Measurements from ENCODE around the gene CAPN11. TPM values are rescaled to one million over a fixed set of nuclear protein-coding genes. Genes with fewer than 3 reads are reported as not detected.

The CAPN11 gene
- total RNA-seq, 6 experiments from 2014 or later = 0.22 to 0.31 TPM; not detected in 4

GRCh38 chr6:44172731-44173500, 14.3 kb downstream of the CAPN11 start:
- TF ChIP-seq CTCF (IDR thresholded peaks at IDR 0.05) = peak; percentile 91 to 95 (median 94)
- no peak for TF ChIP-seq POLR2A (IDR thresholded peaks at IDR 0.05)
- peak; percentile 96 to 99 (median 98) for ATAC-seq
- WGBS (ENCODE audit: insufficient coverage, low coverage, low lambda C conversion rate, missing lambda C conversion rate) = 11% methylated on average over 7 of the region's 15 CpGs
- intact Hi-C loops (cut with DNase I) = loop anchor here (5.0 to 10.0 kb wide), 2 partner anchors 59 to 62 kb away; no protein-coding TSS in a partner anchor
- H3K4me3 ChIP-seq = no peak overlapping the region
- H3K36me3 ChIP-seq = no peaks in the 10 kb centered on the region
- H3K27ac ChIP-seq = no peak overlapping the region
- H3K27me3 ChIP-seq = no peaks in the 10 kb centered on the region
- DNase-seq = peak; percentile 86 to 91 (median 89)
- peaks cover 0 to 6% (median 0%) of the 10 kb centered on the region in 4 donors for H3K4me1 ChIP-seq
- H3K9me3 ChIP-seq = no peaks in the 10 kb centered on the region

DNA sequence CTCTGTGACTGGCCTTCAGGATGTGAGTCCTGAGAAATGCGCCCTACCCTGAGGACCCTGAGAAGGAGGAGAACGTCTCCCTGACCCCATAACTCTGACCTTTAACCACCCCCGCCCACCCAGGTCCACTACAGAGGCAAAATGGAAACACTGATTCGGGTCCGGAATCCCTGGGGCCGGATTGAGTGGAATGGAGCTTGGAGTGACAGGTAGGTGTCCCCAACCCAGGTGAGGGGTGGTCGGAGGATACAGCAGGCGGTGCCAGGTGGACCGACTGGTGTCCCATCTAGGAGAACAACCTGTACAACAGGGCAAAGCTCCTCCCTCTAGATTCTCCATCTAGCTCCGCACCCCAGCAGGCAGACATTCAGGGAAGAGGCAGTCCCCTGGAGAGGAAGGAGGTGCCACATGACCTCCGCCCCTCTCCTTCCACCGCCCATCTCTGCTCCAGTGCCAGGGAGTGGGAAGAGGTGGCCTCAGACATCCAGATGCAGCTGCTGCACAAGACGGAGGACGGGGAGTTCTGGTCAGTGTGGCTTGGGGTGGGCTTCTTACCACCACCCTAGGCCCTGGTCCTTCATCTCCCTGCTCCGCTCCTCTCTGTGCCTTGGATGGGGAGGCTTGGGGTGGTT, 17.6 kb downstream of the CAPN11 start:
- ATAC-seq (no peak), DNase-seq (no peak)
- 81% methylated on average over 10 of the region's 15 CpGs for WGBS (ENCODE audit: insufficient coverage, low coverage, low lambda C conversion rate, missing lambda C conversion rate)
- no peak overlapping the region for H3K4me3 ChIP-seq
- no peaks in the 10 kb centered on the region for H3K9me3 ChIP-seq
- no peak for TF ChIP-seq POLR2A (IDR thresholded peaks at IDR 0.05)
- TF ChIP-seq CTCF (IDR thresholded peaks at IDR 0.05) = no peak
- H3K4me1 ChIP-seq = peaks cover 0 to 6% (median 0%) of the 10 kb centered on the region in 4 donors
- no peaks in the 10 kb centered on the region for H3K36me3 ChIP-seq
- H3K27me3 ChIP-seq = no peaks in the 10 kb centered on the region
- intact Hi-C loops (cut with DNase I) = loop anchor here in 1 of 2 donors (10.0 kb wide), 1 partner anchor 59 kb away; no protein-coding TSS in a partner anchor
- no peak overlapping the region for H3K27ac ChIP-seq

DNA sequence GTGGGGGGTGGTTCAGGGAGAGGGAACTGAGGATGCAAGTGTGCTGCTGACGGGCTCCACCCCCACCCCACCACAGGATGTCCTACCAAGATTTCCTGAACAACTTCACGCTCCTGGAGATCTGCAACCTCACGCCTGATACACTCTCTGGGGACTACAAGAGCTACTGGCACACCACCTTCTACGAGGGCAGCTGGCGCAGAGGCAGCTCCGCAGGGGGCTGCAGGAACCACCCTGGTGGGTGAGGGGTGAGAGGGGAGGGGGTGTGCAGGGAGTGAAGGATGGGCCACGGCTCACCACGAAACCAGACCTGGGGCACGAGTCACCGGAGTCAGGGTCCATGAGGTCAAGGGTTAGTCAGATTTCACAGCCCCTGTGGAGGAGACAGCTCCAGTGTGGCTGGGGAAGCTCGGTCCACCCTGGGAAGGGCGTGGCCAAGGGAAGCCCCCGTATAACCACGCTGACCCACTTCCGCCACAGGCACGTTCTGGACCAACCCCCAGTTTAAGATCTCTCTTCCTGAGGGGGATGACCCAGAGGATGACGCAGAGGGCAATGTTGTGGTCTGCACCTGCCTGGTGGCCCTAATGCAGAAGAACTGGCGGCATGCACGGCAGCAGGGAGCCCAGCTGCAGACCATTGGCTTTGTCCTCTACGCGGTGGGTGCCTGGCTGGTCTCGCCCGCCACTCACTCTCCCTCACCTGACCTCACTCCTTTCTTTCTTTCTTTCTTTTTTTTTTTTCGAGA, 18.3 kb downstream of the CAPN11 start:
- no peaks in the 10 kb centered on the region for H3K27me3 ChIP-seq
- TF ChIP-seq POLR2A (IDR thresholded peaks at IDR 0.05) = no peak
- TF ChIP-seq CTCF (IDR thresholded peaks at IDR 0.05) = no peak
- H3K4me1 ChIP-seq = peaks cover 0 to 6% (median 0%) of the 10 kb centered on the region in 4 donors
- no peaks in the 10 kb centered on the region for H3K9me3 ChIP-seq
- no peak overlapping the region for H3K27ac ChIP-seq
- intact Hi-C loops (cut with DNase I) = loop anchor here in 1 of 2 donors (10.0 kb wide), 1 partner anchor 58 kb away; no protein-coding TSS in a partner anchor
- DNase-seq = no peak
- ATAC-seq = no peak
- 87% methylated on average over 8 of the region's 24 CpGs for WGBS (ENCODE audit: insufficient coverage, low coverage, low lambda C conversion rate, missing lambda C conversion rate)
- no peak overlapping the region for H3K4me3 ChIP-seq
- H3K36me3 ChIP-seq = no peaks in the 10 kb centered on the region

DNA sequence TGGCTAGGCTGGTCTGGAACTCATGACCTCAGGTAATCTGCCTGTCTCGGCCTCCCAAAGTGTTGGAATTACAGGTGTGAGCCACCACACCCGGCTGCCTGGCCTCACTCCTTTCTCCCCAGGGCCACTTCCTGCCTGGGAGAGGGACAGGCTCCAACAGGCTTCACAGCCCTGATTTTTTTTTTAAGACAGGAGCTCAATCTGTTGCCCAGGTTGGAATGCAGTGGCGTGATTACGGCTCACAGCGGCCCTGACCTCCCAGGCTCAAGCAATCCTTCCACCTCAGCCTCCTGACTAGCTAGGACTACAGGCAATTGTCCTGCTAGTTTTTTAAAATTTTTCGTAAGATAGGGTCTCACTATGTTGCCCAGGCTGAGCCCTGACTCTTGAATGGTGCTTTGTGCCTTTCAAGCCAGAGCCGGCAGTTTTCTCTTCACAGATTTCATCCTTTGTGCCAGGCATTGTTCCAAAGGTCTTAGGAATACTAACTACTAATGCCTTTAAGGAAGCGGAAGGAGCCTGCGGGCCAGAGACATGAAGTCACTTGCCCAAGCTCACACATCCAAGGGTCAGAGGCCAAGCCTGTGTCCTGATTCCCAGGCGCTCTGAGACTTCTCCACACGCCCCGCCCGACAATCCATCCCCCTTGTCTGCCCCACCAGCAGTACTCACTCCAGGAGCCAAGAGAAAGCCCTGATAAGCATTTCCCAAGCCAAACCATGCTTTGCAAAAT, 19.2 kb downstream of the CAPN11 start:
- Histone ChIP-seq H3K27ac (no peak overlapping the region), H3K27me3 (no peaks in the 10 kb centered on the region), H3K4me3 (no peak overlapping the region), H3K4me1 (peaks cover 0 to 1% (median 0%) of the 10 kb centered on the region in 4 donors), H3K36me3 (no peaks in the 10 kb centered on the region), H3K9me3 (no peaks in the 10 kb centered on the region)
- peak; percentile 61 to 66 (median 65) for DNase-seq
- 87% methylated on average over 12 of the region's 13 CpGs for WGBS (ENCODE audit: insufficient coverage, low coverage, low lambda C conversion rate, missing lambda C conversion rate)
- TF ChIP-seq CTCF (IDR thresholded peaks at IDR 0.05) (no peak), POLR2A (IDR thresholded peaks at IDR 0.05) (no peak)
- ATAC-seq = peak; percentile 58 to 87 (median 73)
- intact Hi-C loops (cut with DNase I) = loop anchor here in 1 of 2 donors (10.0 kb wide), 1 partner anchor 57 kb away; no protein-coding TSS in a partner anchor
